Measurements from ENCODE around the gene PTPN3.
A peak's percentile ranks its signal among the peaks of the same experiment; 100 is the strongest.

Gene PTPN3

GRCh38 chr9:109469646-109470358 is 28.3 kb downstream of the PTPN3 start:
- peak; percentile 71 for DNase-seq (ENCODE audit: low read depth)
- no peak overlapping the region for H3K4me3 ChIP-seq (ENCODE audit: low read length)
- TF ChIP-seq CTCF (conservative IDR thresholded peaks at IDR 0.05; ENCODE audit: low read length), result peak; percentile 97

GRCh38 chr9:109468927-109469326 is 29.2 kb downstream of the PTPN3 start:
- no peak overlapping the region for H3K4me3 ChIP-seq (ENCODE audit: low read length)
- DNase-seq (ENCODE audit: low read depth), result no peak
- TF ChIP-seq CTCF (conservative IDR thresholded peaks at IDR 0.05; ENCODE audit: low read length), result no peak

- no peak for TF ChIP-seq CTCF (conservative IDR thresholded peaks at IDR 0.05; ENCODE audit: low read length)
- no peak overlapping the region for H3K4me3 ChIP-seq (ENCODE audit: low read length)
- no peak for DNase-seq (ENCODE audit: low read depth)
Measured at GRCh38 chr9:109467936-109468335, 30.2 kb downstream of the PTPN3 start.

- TF ChIP-seq CTCF (conservative IDR thresholded peaks at IDR 0.05; ENCODE audit: low read length), result no peak
- no peak overlapping the region for H3K4me3 ChIP-seq (ENCODE audit: low read length)
- DNase-seq (ENCODE audit: low read depth), result no peak
Measured at GRCh38 chr9:109466623-109467590, 31.2 kb downstream of the PTPN3 start.

GRCh38 chr9:109463924-109464625 is 34.0 kb downstream of the PTPN3 start:
- DNase-seq (ENCODE audit: low read depth), result no peak
- H3K4me3 ChIP-seq (ENCODE audit: low read length), result no peak overlapping the region
- TF ChIP-seq CTCF (conservative IDR thresholded peaks at IDR 0.05; ENCODE audit: low read length), result no peak

- no peak for TF ChIP-seq CTCF (conservative IDR thresholded peaks at IDR 0.05; ENCODE audit: low read length)
- H3K4me3 ChIP-seq (ENCODE audit: low read length), result no peak overlapping the region
- no peak for DNase-seq (ENCODE audit: low read depth)
Measured at GRCh38 chr9:109460576-109460975, 37.5 kb downstream of the PTPN3 start.
